ENCODE data around the gene UBAC2.
"Not testable (repeated sequence)": the region's sequence is repeated elsewhere in the genome, so short reads cannot be mapped to it uniquely, and the experiment has no call there.

Gene UBAC2

GRCh38 chr13:99385940-99386339 lies 185.3 kb downstream of the UBAC2 start:
- Histone ChIP-seq H3K79me2 (ENCODE audit: control insufficient read depth, insufficient read depth, low read length, unreplicated experiment) (no peaks in the 10 kb centered on the region), H3K27ac (ENCODE audit: low read depth, low read length) (no peak overlapping the region), H2AFZ (ENCODE audit: low read length, unreplicated experiment) (no peak overlapping the region), H3K27me3 (ENCODE audit: insufficient read depth, low read length) (no peaks in the 10 kb centered on the region), H3K36me3 (ENCODE audit: insufficient read depth, low read length) (no peaks in the 10 kb centered on the region), H3K4me1 (ENCODE audit: control insufficient read depth, insufficient read depth, low read length, unreplicated experiment) (no peaks in the 10 kb centered on the region), H3K4me3 (ENCODE audit: low read depth, low read length) (no peak overlapping the region)

- H3K4me3 ChIP-seq (ENCODE audit: low read depth, low read length): no peak overlapping the region
- no peak overlapping the region for H2AFZ ChIP-seq (ENCODE audit: low read length, unreplicated experiment)
- H3K79me2 ChIP-seq (ENCODE audit: control insufficient read depth, insufficient read depth, low read length, unreplicated experiment): no peaks in the 10 kb centered on the region
- no peaks in the 10 kb centered on the region for H3K4me1 ChIP-seq (ENCODE audit: control insufficient read depth, insufficient read depth, low read length, unreplicated experiment)
- H3K27ac ChIP-seq (ENCODE audit: low read depth, low read length): no peak overlapping the region
- H3K36me3 ChIP-seq (ENCODE audit: insufficient read depth, low read length): no peaks in the 10 kb centered on the region
- no peaks in the 10 kb centered on the region for H3K27me3 ChIP-seq (ENCODE audit: insufficient read depth, low read length)
These were observed 185.8 kb downstream of the UBAC2 start for GRCh38 chr13:99386495-99386894.

- Histone ChIP-seq H3K27me3 (ENCODE audit: insufficient read depth, low read length) (no peaks in the 10 kb centered on the region), H3K4me1 (ENCODE audit: control insufficient read depth, insufficient read depth, low read length, unreplicated experiment) (no peaks in the 10 kb centered on the region), H3K27ac (ENCODE audit: low read depth, low read length) (no peak overlapping the region), H3K79me2 (ENCODE audit: control insufficient read depth, insufficient read depth, low read length, unreplicated experiment) (no peaks in the 10 kb centered on the region), H2AFZ (ENCODE audit: low read length, unreplicated experiment) (no peak overlapping the region), H3K36me3 (ENCODE audit: insufficient read depth, low read length) (no peaks in the 10 kb centered on the region), H3K4me3 (ENCODE audit: low read depth, low read length) (no peak overlapping the region)
These were observed 186.5 kb downstream of the UBAC2 start for GRCh38 chr13:99386911-99387788.

- Histone ChIP-seq H3K27me3 (ENCODE audit: insufficient read depth, low read length) (no peaks in the 10 kb centered on the region), H3K79me2 (ENCODE audit: control insufficient read depth, insufficient read depth, low read length, unreplicated experiment) (no peaks in the 10 kb centered on the region), H3K4me1 (ENCODE audit: control insufficient read depth, insufficient read depth, low read length, unreplicated experiment) (no peaks in the 10 kb centered on the region), H3K36me3 (ENCODE audit: insufficient read depth, low read length) (no peaks in the 10 kb centered on the region), H3K4me3 (ENCODE audit: low read depth, low read length) (no peak overlapping the region), H2AFZ (ENCODE audit: low read length, unreplicated experiment) (no peak overlapping the region), H3K27ac (ENCODE audit: low read depth, low read length) (no peak overlapping the region)
These were observed 187.8 kb downstream of the UBAC2 start for GRCh38 chr13:99388334-99388923.

GRCh38 chr13:99389094-99389493 lies 188.4 kb downstream of the UBAC2 start:
- not testable (repeated sequence) for H3K4me1 ChIP-seq (ENCODE audit: control insufficient read depth, insufficient read depth, low read length, unreplicated experiment); H3K4me3 ChIP-seq (ENCODE audit: low read depth, low read length); H3K27ac ChIP-seq (ENCODE audit: low read depth, low read length); H3K27me3 ChIP-seq (ENCODE audit: insufficient read depth, low read length); H2AFZ ChIP-seq (ENCODE audit: low read length, unreplicated experiment); H3K79me2 ChIP-seq (ENCODE audit: control insufficient read depth, insufficient read depth, low read length, unreplicated experiment); H3K36me3 ChIP-seq (ENCODE audit: insufficient read depth, low read length)

GRCh38 chr13:99389520-99390304 lies 189.1 kb downstream of the UBAC2 start:
- Histone ChIP-seq H3K79me2 (ENCODE audit: control insufficient read depth, insufficient read depth, low read length, unreplicated experiment) (no peaks in the 10 kb centered on the region), H3K36me3 (ENCODE audit: insufficient read depth, low read length) (no peaks in the 10 kb centered on the region), H3K27ac (ENCODE audit: low read depth, low read length) (no peak overlapping the region), H3K4me1 (ENCODE audit: control insufficient read depth, insufficient read depth, low read length, unreplicated experiment) (no peaks in the 10 kb centered on the region), H2AFZ (ENCODE audit: low read length, unreplicated experiment) (no peak overlapping the region), H3K27me3 (ENCODE audit: insufficient read depth, low read length) (no peaks in the 10 kb centered on the region), H3K4me3 (ENCODE audit: low read depth, low read length) (no peak overlapping the region)

- H3K4me1 ChIP-seq (ENCODE audit: control insufficient read depth, insufficient read depth, low read length, unreplicated experiment): no peaks in the 10 kb centered on the region
- no peaks in the 10 kb centered on the region for H3K79me2 ChIP-seq (ENCODE audit: control insufficient read depth, insufficient read depth, low read length, unreplicated experiment)
- H3K36me3 ChIP-seq (ENCODE audit: insufficient read depth, low read length): no peaks in the 10 kb centered on the region
- H3K27ac ChIP-seq (ENCODE audit: low read depth, low read length): no peak overlapping the region
- H2AFZ ChIP-seq (ENCODE audit: low read length, unreplicated experiment): no peak overlapping the region
- no peaks in the 10 kb centered on the region for H3K27me3 ChIP-seq (ENCODE audit: insufficient read depth, low read length)
- no peak overlapping the region for H3K4me3 ChIP-seq (ENCODE audit: low read depth, low read length)
These were observed 189.9 kb downstream of the UBAC2 start for GRCh38 chr13:99390601-99391000.

- H3K27me3 ChIP-seq (ENCODE audit: insufficient read depth, low read length): no peaks in the 10 kb centered on the region
- H3K79me2 ChIP-seq (ENCODE audit: control insufficient read depth, insufficient read depth, low read length, unreplicated experiment): no peaks in the 10 kb centered on the region
- H3K36me3 ChIP-seq (ENCODE audit: insufficient read depth, low read length): no peaks in the 10 kb centered on the region
- H3K27ac ChIP-seq (ENCODE audit: low read depth, low read length): no peak overlapping the region
- no peaks in the 10 kb centered on the region for H3K4me1 ChIP-seq (ENCODE audit: control insufficient read depth, insufficient read depth, low read length, unreplicated experiment)
- H2AFZ ChIP-seq (ENCODE audit: low read length, unreplicated experiment): no peak overlapping the region
- no peak overlapping the region for H3K4me3 ChIP-seq (ENCODE audit: low read depth, low read length)
These were observed 191.3 kb downstream of the UBAC2 start for GRCh38 chr13:99391781-99392469.

GRCh38 chr13:99392470-99393135 lies 191.9 kb downstream of the UBAC2 start:
- Histone ChIP-seq H3K36me3 (ENCODE audit: insufficient read depth, low read length) (no peaks in the 10 kb centered on the region), H3K4me3 (ENCODE audit: low read depth, low read length) (no peak overlapping the region)

GRCh38 chr13:99393391-99393790 lies 192.7 kb downstream of the UBAC2 start:
- not testable (repeated sequence) for H3K4me1 ChIP-seq (ENCODE audit: control insufficient read depth, insufficient read depth, low read length, unreplicated experiment)

More at GRCh38 chr13:99392470-99393135, 191.9 kb downstream of the UBAC2 start:
- H2AFZ ChIP-seq (ENCODE audit: low read length, unreplicated experiment): no peak overlapping the region
- no peaks in the 10 kb centered on the region for H3K4me1 ChIP-seq (ENCODE audit: control insufficient read depth, insufficient read depth, low read length, unreplicated experiment)
- no peaks in the 10 kb centered on the region for H3K27me3 ChIP-seq (ENCODE audit: insufficient read depth, low read length)
- H3K79me2 ChIP-seq (ENCODE audit: control insufficient read depth, insufficient read depth, low read length, unreplicated experiment): no peaks in the 10 kb centered on the region
- H3K27ac ChIP-seq (ENCODE audit: low read depth, low read length): no peak overlapping the region

More at GRCh38 chr13:99393391-99393790, 192.7 kb downstream of the UBAC2 start:
- H3K27ac ChIP-seq (ENCODE audit: low read depth, low read length); H3K4me3 ChIP-seq (ENCODE audit: low read depth, low read length); H3K36me3 ChIP-seq (ENCODE audit: insufficient read depth, low read length); H3K27me3 ChIP-seq (ENCODE audit: insufficient read depth, low read length); H2AFZ ChIP-seq (ENCODE audit: low read length, unreplicated experiment); H3K79me2 ChIP-seq (ENCODE audit: control insufficient read depth, insufficient read depth, low read length, unreplicated experiment): not testable (repeated sequence)
